Large intestine (tissue), 3 donors: Measurements from ENCODE around the gene TSC22D2. TPM values are rescaled to one million over a fixed set of nuclear protein-coding genes. Genes with fewer than 3 reads are reported as not detected.
A peak's percentile ranks its signal among the peaks of the same experiment; 100 is the strongest.

ENCODE experiments used
- DNase-seq, 2 donors: peaks; one replicate each; pipeline versions ENCODE4 v3.0.0 to v3.0.0-alpha.2; 2013
- H3K27ac ChIP-seq: one replicate; pipeline ENCODE4 v1.5.1; 2013; ENCODE audit warnings: low read length
- H3K27me3 ChIP-seq: 2 replicates; pipeline ENCODE4 v1.6.1; 2013; ENCODE audit warnings: low read length; ENCODE audit not compliant: control insufficient read depth, insufficient read depth
- H3K36me3 ChIP-seq: 2 replicates; pipeline ENCODE4 v1.6.1; 2013; ENCODE audit warnings: low read length; ENCODE audit not compliant: control insufficient read depth, insufficient read depth
- H3K4me1 ChIP-seq: one replicate; pipeline ENCODE4 v1.6.1; 2013; ENCODE audit warnings: low read length; ENCODE audit not compliant: control insufficient read depth, insufficient read depth
- H3K4me3 ChIP-seq: one replicate; pipeline ENCODE4 v1.5.1; 2013; ENCODE audit warnings: low read length
- H3K9me3 ChIP-seq: one replicate; pipeline ENCODE4 v1.6.1; 2013; ENCODE audit warnings: mild to moderate bottlenecking, low read depth, low read length, moderate library complexity; ENCODE audit not compliant: control insufficient read depth
- WGBS: methylation state at CpG from one replicate; pipeline ENCODE4 v1.1.5; 2013; ENCODE audit warnings: low lambda C conversion rate; ENCODE audit not compliant: insufficient coverage; 5-methylcytosine and 5-hydroxymethylcytosine counted together
- polyA plus RNA-seq: library from polyadenylated mRNA; unstranded; fragments of 120-200 nt; gene quantifications from one replicate; pipeline ENCODE4 v1.2.1, GENCODE V29; 2013

TSC22D2 gene
- polyA plus RNA-seq, 1 donor = 45.0 TPM

DNA sequence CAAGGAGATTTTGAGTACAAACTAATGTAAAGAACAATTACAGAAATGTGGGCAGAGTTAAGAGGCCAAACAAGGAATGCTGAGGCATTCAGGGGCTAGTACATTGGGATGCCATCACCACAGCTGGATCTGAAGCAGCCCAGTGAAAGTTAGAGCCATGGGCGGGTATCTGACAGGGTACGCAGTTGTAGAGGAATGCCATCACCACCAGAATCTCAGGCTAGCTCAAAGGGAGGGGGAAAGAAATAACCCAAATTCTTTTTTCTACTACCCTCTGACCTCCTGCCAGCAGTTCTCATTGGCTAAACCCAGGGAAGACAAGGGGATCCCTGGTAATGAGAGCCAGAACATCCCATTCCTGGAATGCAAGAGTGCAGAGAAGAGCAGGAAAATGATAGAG, 9.0 kb upstream of the TSC22D2 start:
- no peak overlapping the region for H3K4me3 ChIP-seq
- DNase-seq = no peak
- H3K4me1 ChIP-seq = peaks cover 11% of the 10 kb centered on the region
- no peaks in the 10 kb centered on the region for H3K27me3 ChIP-seq
- no peak overlapping the region for H3K27ac ChIP-seq
- WGBS = no CpG with 5 or more reads among the region's 2 CpGs
- H3K36me3 ChIP-seq = no peaks in the 10 kb centered on the region
- no peaks in the 10 kb centered on the region for H3K9me3 ChIP-seq

DNA sequence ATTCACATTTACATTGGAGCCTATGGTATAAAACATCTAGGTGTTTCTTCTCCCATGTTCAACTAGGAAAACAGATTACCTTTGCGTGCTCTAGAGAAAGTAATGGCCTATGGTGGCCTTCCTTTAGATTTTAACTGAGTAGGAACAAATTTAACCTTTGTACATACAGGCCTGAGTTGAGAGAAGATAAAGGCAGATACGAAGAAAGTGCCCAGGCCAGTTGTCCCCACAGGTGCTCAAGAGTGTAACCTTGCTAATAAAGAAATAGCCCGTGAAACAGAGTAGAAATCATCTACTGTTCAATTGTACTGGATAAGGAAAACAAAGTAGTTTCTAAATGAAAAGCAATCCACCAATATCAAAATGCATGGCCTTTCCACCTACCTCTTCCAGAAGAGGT, 6.8 kb upstream of the TSC22D2 start:
- no CpG with 5 or more reads among the region's 3 CpGs for WGBS
- H3K27ac ChIP-seq = no peak overlapping the region
- H3K4me3 ChIP-seq = no peak overlapping the region
- H3K9me3 ChIP-seq = no peaks in the 10 kb centered on the region
- H3K27me3 ChIP-seq = no peaks in the 10 kb centered on the region
- H3K36me3 ChIP-seq = no peaks in the 10 kb centered on the region
- H3K4me1 ChIP-seq = peaks cover 4% of the 10 kb centered on the region
- peak in 1 of 2 donors; percentile 61 for DNase-seq

DNA sequence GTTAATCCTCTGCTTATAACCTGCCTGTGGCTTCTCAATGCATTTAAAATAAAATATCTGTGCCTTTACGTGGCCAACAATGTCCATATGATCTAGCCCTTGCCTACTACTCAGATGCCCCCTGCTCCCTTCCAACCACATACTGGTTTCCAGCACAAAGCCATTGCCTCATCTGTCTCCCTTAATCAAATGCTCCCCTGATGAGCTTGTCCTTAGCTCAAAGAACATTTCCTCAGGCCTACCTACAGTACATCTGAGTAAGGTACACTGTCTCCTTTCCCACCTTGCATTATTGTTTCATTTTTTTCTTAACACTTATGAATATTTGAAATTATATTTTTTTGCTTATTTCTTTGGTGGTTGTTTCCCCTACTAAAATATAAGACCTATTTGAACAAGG, 5.9 kb upstream of the TSC22D2 start:
- Histone ChIP-seq H3K36me3 (no peaks in the 10 kb centered on the region), H3K27me3 (no peaks in the 10 kb centered on the region), H3K4me3 (no peak overlapping the region), H3K27ac (no peak overlapping the region), H3K4me1 (no peaks in the 10 kb centered on the region), H3K9me3 (no peaks in the 10 kb centered on the region)
- WGBS = no CpG with 5 or more reads among the region's 1 CpG
- no peak for DNase-seq

DNA sequence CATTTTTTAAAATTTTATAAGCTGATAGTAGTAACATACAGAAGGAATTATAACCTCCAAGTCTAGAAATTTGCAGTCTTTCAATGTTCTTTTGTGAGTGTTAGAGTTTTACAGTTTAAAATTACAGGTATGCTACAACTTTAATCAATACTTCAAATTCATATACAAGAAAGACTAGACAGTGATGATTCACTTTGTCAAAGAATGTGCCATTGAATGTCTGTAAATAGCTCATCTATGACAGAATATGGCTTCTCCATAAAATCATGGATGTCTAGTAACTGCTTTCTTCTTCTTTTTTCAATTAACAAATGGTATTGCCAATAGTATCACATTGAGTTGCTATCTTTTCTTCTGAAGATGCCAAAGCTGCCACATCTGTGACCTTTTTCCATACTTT, 4.1 kb upstream of the TSC22D2 start:
- Histone ChIP-seq H3K4me3 (no peak overlapping the region), H3K36me3 (no peaks in the 10 kb centered on the region), H3K9me3 (no peaks in the 10 kb centered on the region), H3K27ac (no peak overlapping the region), H3K4me1 (no peaks in the 10 kb centered on the region), H3K27me3 (no peaks in the 10 kb centered on the region)
- no peak for DNase-seq

DNA sequence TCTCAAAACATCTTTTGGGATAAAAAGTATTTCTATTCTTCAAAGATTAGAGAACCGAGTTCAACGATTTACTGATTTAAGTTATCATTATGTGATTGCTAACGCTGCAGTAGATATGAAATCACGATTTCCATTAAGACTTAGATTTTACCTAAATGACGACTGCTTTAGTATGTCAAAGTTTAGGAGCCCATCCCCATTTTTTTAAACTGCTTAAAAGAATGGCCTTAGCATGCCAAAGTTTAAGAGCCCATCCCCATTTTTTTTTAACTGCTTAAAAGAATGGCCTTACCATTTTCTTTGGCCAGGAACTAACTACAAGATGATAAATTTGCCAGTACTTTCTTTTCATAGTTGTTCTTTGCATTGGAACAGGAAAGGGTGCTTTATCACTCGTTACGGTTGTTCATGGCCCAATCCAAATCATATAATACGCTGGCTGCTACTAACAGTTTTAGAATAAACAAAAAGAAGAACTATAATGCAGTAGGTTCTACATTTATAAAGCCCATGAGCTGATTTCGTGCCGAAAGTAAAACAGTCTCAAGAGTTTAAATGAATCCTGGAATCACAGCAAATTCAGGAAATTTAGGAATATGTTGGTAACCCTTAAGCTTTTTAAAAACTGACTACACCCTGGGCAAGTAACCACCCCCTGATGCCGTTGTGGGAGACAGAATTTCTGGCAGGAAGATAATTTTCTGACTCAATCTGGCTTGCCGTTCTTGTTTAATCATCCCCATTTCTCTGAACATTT, 869 bp upstream of the TSC22D2 start:
- no peaks in the 10 kb centered on the region for H3K27me3 ChIP-seq
- no peaks in the 10 kb centered on the region for H3K4me1 ChIP-seq
- 20% methylated on average over 3 of the region's 12 CpGs for WGBS
- H3K9me3 ChIP-seq = no peaks in the 10 kb centered on the region
- no peaks in the 10 kb centered on the region for H3K36me3 ChIP-seq
- H3K27ac ChIP-seq = peak overlapping the region; percentile 98
- DNase-seq = no peak
- peak overlapping the region; percentile 57 for H3K4me3 ChIP-seq

DNA sequence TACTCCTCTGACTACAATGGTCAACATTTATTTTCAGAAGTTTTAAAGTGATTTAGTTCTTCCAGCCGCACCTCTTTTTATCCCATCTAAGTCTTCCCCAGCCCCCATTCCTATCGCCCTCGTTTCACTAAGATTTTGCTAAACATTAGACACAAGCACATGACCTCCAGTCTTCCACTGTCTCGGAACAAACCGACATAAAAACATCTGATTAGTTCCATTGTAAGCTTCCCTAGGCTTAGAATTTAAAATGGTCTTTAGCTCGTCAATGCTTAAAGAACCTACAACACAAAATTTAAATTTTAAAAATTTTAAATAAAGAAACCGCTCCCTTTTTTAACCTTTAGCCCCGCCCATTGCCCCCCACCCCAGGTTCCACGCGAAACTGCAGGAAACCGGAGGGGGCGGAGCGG, 284 bp upstream of the TSC22D2 start:
- WGBS = 0% methylated on average over 4 of the region's 13 CpGs
- Histone ChIP-seq H3K36me3 (no peaks in the 10 kb centered on the region), H3K27ac (peak overlapping the region; percentile 98), H3K4me1 (no peaks in the 10 kb centered on the region), H3K4me3 (peak overlapping the region; percentile 57), H3K9me3 (no peaks in the 10 kb centered on the region), H3K27me3 (no peaks in the 10 kb centered on the region)
- peak; percentile 73 to 84 for DNase-seq

DNA sequence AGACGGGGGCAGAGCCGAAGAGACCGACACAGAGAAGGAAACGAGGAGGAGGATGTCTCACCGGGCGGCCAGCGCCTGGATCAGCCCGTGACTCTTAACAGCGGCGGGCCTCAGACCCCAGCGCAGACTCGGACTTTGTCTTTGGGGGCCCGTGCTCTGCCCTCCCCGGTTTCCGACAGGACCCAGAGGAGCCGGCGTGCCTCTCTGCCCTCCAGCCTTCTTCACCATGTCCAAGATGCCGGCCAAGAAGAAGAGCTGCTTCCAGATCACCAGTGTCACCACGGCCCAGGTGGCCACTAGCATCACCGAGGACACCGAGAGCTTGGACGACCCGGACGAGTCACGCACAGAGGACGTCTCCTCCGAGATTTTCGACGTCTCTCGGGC, 1.0 kb downstream of the TSC22D2 start:
- H3K4me3 ChIP-seq = peak overlapping the region; percentile 98
- no peaks in the 10 kb centered on the region for H3K9me3 ChIP-seq
- H3K4me1 ChIP-seq = no peaks in the 10 kb centered on the region
- no peaks in the 10 kb centered on the region for H3K27me3 ChIP-seq
- DNase-seq = no peak
- peak overlapping the region; percentile 98 for H3K27ac ChIP-seq
- no peaks in the 10 kb centered on the region for H3K36me3 ChIP-seq
- WGBS = no CpG with 5 or more reads among the region's 30 CpGs

DNA sequence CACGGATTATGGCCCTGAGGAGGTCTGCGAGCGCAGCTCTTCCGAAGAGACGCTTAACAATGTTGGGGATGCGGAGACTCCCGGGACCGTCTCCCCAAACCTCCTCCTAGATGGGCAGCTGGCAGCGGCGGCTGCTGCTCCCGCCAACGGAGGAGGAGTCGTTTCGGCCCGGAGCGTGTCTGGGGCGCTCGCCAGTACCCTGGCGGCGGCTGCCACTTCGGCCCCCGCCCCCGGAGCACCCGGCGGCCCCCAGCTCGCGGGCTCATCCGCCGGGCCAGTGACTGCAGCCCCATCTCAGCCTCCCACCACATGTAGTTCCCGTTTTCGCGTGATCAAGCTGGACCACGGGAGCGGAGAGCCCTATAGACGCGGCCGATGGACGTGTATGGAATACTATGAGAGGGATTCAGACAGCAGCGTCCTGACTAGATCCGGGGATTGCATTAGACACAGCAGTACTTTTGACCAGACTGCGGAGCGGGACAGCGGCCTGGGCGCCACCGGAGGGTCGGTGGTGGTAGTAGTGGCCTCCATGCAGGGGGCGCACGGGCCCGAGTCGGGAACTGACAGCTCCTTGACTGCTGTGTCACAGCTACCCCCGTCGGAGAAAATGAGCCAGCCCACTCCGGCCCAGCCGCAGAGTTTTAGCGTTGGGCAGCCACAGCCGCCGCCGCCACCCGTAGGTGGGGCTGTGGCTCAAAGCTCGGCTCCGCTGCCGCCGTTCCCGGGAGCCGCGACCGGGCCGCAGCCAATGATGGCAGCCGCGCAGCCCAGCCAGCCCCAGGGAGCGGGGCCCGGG, 1.6 kb downstream of the TSC22D2 start:
- no peaks in the 10 kb centered on the region for H3K4me1 ChIP-seq
- H3K4me3 ChIP-seq = peak overlapping the region; percentile 98
- peak overlapping the region; percentile 98 for H3K27ac ChIP-seq
- DNase-seq = peak; percentile 63 to 80
- no peaks in the 10 kb centered on the region for H3K9me3 ChIP-seq
- no peaks in the 10 kb centered on the region for H3K27me3 ChIP-seq
- no CpG with 5 or more reads among the region's 72 CpGs for WGBS
- H3K36me3 ChIP-seq = no peaks in the 10 kb centered on the region

DNA sequence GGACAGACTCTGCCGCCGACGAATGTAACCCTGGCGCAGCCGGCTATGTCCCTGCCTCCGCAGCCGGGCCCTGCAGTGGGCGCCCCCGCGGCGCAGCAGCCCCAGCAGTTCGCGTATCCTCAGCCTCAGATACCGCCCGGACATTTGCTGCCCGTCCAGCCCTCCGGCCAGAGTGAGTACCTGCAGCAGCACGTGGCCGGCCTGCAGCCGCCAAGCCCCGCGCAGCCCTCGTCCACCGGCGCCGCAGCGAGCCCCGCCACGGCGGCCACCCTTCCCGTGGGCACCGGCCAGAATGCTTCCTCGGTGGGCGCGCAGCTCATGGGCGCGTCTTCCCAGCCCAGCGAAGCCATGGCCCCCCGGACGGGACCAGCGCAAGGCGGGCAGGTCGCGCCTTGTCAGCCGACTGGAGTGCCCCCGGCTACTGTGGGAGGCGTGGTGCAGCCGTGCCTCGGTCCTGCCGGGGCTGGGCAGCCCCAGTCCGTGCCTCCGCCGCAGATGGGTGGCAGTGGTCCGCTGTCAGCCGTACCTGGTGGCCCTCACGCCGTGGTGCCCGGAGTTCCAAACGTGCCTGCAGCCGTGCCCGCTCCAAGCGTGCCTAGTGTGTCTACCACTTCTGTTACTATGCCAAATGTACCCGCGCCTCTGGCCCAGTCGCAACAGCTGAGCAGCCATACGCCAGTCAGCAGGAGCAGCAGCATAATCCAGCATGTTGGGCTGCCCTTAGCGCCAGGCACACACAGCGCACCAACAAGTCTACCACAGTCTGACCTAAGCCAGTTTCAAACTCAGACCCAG, 2.4 kb downstream of the TSC22D2 start:
- Histone ChIP-seq H3K4me3 (peak overlapping the region; percentile 98), H3K27me3 (no peaks in the 10 kb centered on the region), H3K4me1 (no peaks in the 10 kb centered on the region), H3K27ac (peak overlapping the region; percentile 98), H3K9me3 (no peaks in the 10 kb centered on the region), H3K36me3 (peaks cover 3% of the 10 kb centered on the region)
- no CpG with 5 or more reads among the region's 68 CpGs for WGBS
- DNase-seq = peak in 1 of 2 donors; percentile 48

DNA sequence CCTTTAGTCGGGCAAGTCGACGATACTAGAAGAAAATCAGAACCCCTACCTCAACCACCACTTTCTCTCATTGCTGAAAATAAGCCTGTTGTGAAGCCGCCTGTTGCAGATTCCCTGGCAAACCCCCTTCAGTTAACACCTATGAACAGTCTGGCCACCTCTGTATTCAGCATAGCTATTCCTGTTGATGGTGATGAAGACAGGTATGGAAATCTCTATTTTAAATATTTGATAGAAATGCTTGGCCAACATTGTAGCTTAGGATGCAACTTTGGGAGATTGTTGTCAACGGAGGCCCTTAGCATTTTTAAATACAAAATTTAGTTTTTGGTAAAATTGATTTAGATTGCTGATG, 3.0 kb downstream of the TSC22D2 start:
- Histone ChIP-seq H3K9me3 (no peaks in the 10 kb centered on the region), H3K4me1 (no peaks in the 10 kb centered on the region), H3K4me3 (peak overlapping the region; percentile 98), H3K27ac (peak overlapping the region; percentile 44), H3K36me3 (peaks cover 3% of the 10 kb centered on the region), H3K27me3 (no peaks in the 10 kb centered on the region)
- 0% methylated on average over 1 of the region's 5 CpGs for WGBS
- DNase-seq = no peak
